HG03565 (cell line): ENCODE data around the gene XPR1.

Source experiments
- ATAC-seq: cut with Tn5 transposase; IDR thresholded peaks from one replicate; pipeline ENCODE4 v1.9.1; 2021; ENCODE audit warnings: mild to moderate bottlenecking, moderate library complexity; ENCODE audit not compliant: unreplicated experiment

XPR1 gene

DNA sequence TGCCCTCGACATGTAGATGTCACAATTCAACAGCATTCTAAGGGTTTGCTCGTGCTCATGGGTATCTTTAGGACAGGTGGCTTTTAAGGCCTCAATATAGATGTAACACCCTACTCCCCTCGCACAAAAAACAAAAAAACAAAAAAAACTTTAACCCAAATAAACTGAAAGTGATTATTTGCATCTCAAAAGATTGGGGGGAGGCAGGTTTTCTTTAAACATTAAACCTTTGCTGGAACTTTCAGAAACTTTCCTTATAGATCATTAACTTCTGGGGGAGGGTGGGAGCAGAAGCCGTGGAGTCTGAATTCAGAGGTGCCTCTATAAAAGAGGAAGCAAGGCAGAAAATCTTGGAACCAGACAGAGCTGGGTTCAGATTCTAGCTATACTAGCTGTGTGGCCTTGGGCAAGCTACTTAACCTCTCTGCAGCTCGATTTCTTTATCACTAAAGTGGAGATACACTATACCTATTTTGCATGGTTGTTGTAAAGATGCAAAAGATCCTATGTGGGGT lies 277.7 kb downstream of the XPR1 start:
- ATAC-seq, result no peak

GRCh38 chr1:180911640-180912191 lies 279.9 kb downstream of the XPR1 start:
- ATAC-seq, result no peak

DNA sequence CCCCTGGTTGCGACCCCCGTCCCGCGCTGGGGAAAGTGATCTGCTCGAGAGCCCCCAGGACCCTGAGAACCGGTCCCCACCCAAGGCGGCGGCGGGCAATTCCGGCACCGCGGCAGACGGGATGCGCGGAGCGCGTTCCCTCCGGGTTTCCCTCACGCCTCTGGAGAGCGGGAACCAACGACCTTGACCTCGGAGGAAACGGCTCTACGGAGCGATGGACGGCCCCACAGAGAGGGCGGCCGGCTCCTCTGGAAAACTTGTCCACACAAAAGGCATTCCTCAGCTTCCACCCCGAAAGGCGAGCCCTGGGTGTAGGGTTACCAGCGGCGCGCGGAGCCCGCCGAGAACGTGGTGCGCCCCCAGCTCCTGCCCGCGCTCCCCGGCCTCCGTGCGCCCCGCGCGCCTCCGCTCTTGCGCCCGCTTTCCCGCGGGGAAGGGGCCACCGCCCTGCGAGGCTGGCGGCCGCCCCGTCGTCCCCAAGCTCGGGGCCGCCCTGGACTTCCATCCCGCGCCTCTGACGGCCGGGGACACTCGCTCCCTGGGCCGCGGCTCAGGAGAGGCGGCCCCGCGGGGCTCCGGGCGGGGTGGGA lies 280.5 kb downstream of the XPR1 start:
- no peak for ATAC-seq

GRCh38 chr1:180912801-180913565 lies 281.2 kb downstream of the XPR1 start, which contains the start of gene KIAA1614:
Gene KIAA1614, plus strand, starts transcription at chr1:180912897. Its CDS starts 347 bp downstream, at chr1:180913244.
- no peak for ATAC-seq

DNA sequence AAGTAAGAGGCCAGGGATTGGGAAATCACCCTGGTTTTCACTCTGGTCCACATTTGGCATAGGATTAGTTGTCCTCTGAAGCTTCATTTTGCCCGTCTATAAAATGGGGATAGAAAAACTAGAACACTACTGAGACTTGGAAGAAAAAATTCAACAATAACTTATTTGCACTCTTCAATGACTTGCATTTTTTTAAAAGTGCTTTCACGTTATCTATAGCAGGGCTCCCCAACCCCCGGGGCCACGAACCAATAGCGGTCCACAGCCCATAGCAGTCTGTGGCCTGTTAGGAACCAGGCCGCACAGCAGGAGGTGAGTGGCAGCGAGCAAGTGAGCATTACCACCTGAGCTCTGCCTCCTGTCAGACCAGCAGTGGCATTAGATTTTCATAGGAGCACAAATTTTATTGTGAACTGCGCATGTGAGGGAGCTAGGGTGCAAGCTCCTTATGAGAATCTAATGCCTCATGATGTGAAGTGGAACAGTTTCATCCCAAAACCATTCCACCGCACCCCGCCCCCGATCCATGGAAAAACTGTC lies 283.7 kb downstream of the XPR1 start:
- ATAC-seq, result no peak

- no peak for ATAC-seq
These were observed 284.4 kb downstream of the XPR1 start for GRCh38 chr1:180916012-180916770.

DNA sequence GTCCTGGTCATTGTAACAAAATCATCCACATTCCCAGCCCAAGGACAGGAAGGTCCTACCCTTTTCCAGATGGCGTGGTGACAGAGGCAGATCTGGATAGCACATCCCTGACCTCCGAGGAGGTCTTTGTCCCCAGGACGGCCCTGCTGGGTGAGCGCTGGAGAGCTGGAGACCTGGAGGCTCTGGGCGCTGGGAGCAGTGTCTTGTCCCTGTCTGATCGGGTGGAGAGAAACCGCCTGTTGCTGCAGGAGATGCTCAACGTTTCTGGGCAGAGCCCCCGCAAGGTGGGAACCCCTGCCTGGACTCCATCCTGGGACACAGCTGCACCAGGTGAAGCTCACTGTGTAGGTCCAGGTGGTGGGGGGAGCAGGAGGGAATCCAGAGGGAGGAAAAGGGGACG lies 284.9 kb downstream of the XPR1 start:
- ATAC-seq, result no peak

DNA sequence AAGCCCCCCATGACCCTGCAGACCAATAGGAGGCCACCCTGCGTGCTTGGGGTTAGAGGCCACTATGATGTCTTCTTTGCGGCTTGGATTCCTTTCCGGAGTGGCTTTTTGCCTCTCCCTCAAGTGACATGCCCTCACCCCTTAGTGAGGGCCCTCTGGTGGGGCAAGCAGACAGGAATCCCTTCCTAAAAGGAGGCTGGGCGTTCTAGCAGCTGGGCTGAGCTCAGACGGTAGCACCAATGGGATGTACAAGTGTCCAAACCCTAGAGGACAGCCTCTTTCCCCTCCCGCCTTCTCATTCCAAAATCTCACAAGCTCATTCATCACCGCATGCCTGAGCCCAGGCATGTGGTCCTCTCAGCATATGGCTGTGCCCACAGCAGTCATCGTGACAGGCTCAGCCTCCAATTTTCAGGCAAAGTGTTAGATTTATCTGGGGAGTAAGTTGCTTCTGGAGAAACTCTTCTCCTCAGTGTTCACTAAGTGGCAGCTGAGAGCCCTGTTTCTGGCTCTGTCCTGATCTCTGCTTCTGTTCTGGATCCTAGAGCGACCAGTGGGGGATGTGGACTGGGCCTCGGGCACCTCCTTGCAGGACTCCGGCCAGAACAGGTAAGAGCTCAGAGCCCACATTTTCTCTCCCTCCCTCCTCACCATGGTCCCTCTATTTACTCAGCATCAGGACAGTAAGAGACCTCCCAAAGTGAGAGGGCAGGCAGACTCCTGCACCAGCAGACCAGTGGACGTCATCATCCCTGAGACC lies 285.7 kb downstream of the XPR1 start:
- no peak for ATAC-seq

DNA sequence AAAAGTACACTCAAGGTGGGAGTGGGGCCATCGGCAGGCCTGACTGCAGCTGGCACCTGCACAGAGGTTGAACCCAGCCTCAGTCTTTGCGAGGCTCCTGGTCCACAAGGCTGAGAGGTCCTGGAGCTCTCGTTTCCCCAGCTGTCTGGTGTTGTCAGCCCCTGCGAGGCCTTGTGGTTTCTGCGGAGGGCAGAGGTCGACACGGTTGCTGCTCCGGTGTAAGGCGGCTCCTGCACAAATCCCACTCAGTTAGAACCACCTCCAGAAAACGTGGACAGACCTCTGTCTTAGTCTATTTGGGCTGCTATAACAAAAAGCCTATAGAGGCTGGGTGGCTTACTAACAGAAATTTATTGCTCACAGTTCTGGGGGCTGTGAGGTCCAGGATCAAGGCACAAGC lies 286.7 kb downstream of the XPR1 start:
- ATAC-seq, result no peak

GRCh38 chr1:180919183-180919700 lies 287.4 kb downstream of the XPR1 start:
- ATAC-seq, result no peak

GRCh38 chr1:180920193-180920592 lies 288.4 kb downstream of the XPR1 start:
- ATAC-seq, result no peak

GRCh38 chr1:180920702-180921101 lies 288.9 kb downstream of the XPR1 start:
- ATAC-seq, result no peak

DNA sequence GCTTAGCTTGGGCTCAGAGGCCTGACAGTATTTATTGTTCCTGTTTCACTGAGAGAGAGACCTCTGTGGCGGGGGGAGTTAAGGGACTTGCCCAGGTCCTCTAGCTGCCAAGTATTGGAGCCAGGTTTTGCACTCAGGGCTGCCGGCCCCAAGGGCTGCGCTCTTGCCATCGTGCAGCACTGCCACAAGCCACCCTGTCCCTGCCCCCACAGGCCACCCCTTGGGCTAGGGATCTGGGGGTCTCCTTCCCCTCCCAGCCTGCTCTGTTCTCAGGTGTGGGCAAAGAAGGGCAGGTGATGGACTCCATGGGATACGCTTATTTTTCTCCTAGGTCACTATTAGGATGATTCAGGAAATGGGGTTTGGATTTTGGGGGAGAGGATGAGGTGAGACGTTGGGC lies 289.6 kb downstream of the XPR1 start:
- no peak for ATAC-seq

- no peak for ATAC-seq
These were observed 290.2 kb downstream of the XPR1 start for GRCh38 chr1:180921891-180922630.

- no peak for ATAC-seq
These were observed 290.8 kb downstream of the XPR1 start for GRCh38 chr1:180922631-180923015.

GRCh38 chr1:180923021-180923841 lies 291.4 kb downstream of the XPR1 start:
- no peak for ATAC-seq

DNA sequence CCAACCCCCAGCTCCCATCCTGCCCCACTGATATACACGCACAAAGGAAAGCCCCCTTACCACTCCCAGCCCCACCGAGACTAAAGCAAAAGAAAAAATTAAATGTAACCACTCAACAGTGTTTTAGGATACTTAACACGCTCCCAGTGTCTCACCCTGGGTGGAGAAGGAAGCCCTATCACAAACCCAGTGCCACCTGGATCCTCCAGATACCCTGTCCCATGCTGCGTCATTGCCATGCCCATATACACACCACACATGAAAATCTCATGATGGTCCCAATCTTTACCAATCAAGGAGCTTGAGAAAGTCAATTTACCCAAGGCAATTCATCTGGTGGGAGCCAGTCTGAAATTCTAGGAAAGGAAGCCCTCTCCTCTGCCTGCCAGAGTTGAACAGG lies 292.1 kb downstream of the XPR1 start:
- no peak for ATAC-seq

GRCh38 chr1:180924939-180925338 lies 293.1 kb downstream of the XPR1 start:
- ATAC-seq, result no peak
